ENCODE data around the gene TXLNG.

Gene TXLNG

DNA sequence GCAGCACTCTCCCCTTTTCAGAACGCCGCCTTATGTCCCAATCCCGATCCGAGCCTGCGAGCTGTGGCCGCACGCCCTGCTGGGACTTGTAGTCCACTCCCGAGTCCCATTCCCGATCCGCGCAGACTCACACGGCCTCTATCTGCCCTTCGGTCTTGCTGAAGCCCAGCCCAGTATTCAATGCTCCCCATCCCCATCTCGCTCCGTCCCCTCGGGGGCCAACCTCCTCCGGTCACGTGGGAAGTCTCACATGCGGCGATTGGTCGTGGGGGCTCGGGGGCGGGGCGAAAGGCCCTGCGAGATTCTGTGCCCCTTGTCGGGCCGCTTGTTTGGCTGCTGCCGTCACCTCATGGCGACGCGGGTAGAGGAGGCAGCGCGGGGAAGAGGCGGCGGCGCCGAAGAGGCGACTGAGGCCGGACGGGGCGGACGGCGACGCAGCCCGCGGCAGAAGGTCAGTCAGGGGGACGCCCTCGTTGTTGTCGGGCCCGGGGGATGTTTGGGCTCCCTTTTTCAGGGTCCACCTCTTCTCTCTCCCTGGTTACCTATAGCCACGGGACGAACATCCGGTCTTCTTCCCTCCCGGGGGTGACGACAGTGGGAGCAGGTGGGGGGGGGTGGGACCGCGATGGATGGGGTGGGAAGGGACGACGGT, at the start of gene TXLNG:
Gene TXLNG (plus strand): TSS at position 328 of the 652 bp plus-strand sequence. CDS start 22 bp downstream, at position 350.
- peak; percentile 99 for DNase-seq (ENCODE audit: low read depth)
- H3K4me3 ChIP-seq (ENCODE audit: control insufficient read depth, low read depth, low read length): peak within 1 kb of the TSS; percentile 90
- TF ChIP-seq, protein P1, sequence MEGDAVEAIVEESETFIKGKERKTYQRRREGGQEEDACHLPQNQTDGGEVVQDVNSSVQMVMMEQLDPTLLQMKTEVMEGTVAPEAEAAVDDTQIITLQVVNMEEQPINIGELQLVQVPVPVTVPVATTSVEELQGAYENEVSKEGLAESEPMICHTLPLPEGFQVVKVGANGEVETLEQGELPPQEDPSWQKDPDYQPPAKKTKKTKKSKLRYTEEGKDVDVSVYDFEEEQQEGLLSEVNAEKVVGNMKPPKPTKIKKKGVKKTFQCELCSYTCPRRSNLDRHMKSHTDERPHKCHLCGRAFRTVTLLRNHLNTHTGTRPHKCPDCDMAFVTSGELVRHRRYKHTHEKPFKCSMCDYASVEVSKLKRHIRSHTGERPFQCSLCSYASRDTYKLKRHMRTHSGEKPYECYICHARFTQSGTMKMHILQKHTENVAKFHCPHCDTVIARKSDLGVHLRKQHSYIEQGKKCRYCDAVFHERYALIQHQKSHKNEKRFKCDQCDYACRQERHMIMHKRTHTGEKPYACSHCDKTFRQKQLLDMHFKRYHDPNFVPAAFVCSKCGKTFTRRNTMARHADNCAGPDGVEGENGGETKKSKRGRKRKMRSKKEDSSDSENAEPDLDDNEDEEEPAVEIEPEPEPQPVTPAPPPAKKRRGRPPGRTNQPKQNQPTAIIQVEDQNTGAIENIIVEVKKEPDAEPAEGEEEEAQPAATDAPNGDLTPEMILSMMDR (conservative IDR thresholded peaks at IDR 0.05; ENCODE audit: control insufficient read depth, insufficient read depth, low read depth, low read length): no peak

- H3K4me3 ChIP-seq (ENCODE audit: control insufficient read depth, low read depth, low read length): no peak overlapping the region
- TF ChIP-seq, protein P1 (conservative IDR thresholded peaks at IDR 0.05; ENCODE audit: control insufficient read depth, insufficient read depth, low read depth, low read length): no peak
- no peak for DNase-seq (ENCODE audit: low read depth)
Observed at GRCh38 chrX:16737024-16737423, 49.2 kb upstream of the TXLNG start.

GRCh38 chrX:16739574-16739973, 46.7 kb upstream of the TXLNG start:
- peak; percentile 30 for DNase-seq (ENCODE audit: low read depth)
- TF ChIP-seq, protein P1 (conservative IDR thresholded peaks at IDR 0.05; ENCODE audit: control insufficient read depth, insufficient read depth, low read depth, low read length): no peak
- H3K4me3 ChIP-seq (ENCODE audit: control insufficient read depth, low read depth, low read length): no peak overlapping the region

- peak; percentile 91 for DNase-seq (ENCODE audit: low read depth)
- TF ChIP-seq, protein P1 (conservative IDR thresholded peaks at IDR 0.05; ENCODE audit: control insufficient read depth, insufficient read depth, low read depth, low read length): peak; percentile 69
- no peak overlapping the region for H3K4me3 ChIP-seq (ENCODE audit: control insufficient read depth, low read depth, low read length)
Observed at GRCh38 chrX:16743604-16744325, 42.5 kb upstream of the TXLNG start.

- DNase-seq (ENCODE audit: low read depth): no peak
- TF ChIP-seq, protein P1 (conservative IDR thresholded peaks at IDR 0.05; ENCODE audit: control insufficient read depth, insufficient read depth, low read depth, low read length): no peak
- H3K4me3 ChIP-seq (ENCODE audit: control insufficient read depth, low read depth, low read length): no peak overlapping the region
Observed at GRCh38 chrX:16745102-16745501, 41.2 kb upstream of the TXLNG start.

DNA sequence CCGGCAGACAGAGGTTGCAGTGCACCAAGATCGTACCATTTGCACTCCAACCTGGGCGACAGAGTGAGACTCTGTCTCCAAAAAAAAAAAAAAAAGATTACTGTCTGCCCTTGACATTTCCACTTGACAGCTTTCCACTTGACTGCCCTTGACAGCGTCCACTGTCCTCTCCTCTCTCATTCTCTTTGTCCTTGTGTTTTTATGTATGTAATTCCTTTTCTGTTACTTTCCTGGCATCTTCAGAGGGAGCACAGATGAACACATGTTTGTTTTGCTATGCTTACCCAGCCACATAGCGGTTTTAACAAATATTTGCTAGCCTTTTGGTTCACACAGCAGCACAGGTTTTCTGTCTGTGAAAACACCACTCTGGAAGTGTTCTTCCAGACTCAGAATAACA, 40.6 kb upstream of the TXLNG start:
- TF ChIP-seq, protein P1 (conservative IDR thresholded peaks at IDR 0.05; ENCODE audit: control insufficient read depth, insufficient read depth, low read depth, low read length): no peak
- no peak for DNase-seq (ENCODE audit: low read depth)
- no peak overlapping the region for H3K4me3 ChIP-seq (ENCODE audit: control insufficient read depth, low read depth, low read length)

Measured in fibroblast of mammary gland (primary cell).